Testis (tissue), 2 donors: ENCODE measurements around the gene C6orf52.

Experiments used
- POLR2A ChIP-seq: fragments of 450-650 bp; IDR thresholded peaks from one replicate; pipeline ENCODE4 v1.6.1; 2017; ENCODE audit warnings: antibody characterized with exemption, mild to moderate bottlenecking, moderate library complexity
- TF ChIP-seq, protein P1 (sequence below), 3 experiments: fragments of 450-650 bp in 2 of 3; fragments of 200-600 bp in 1 of 3; sonication (generic) in 1 of 3; IDR thresholded peaks; one replicate each; pipeline ENCODE4 v1.5.1; 2016 to 2019; ENCODE audit warnings: antibody characterized with exemption in 3 of 3, mild to moderate bottlenecking in 2 of 3, moderate library complexity in 1 of 3

GRCh38 chr6:10721850-10722569 lies 27.6 kb upstream of the C6orf52 start:
- TF ChIP-seq, protein P1, sequence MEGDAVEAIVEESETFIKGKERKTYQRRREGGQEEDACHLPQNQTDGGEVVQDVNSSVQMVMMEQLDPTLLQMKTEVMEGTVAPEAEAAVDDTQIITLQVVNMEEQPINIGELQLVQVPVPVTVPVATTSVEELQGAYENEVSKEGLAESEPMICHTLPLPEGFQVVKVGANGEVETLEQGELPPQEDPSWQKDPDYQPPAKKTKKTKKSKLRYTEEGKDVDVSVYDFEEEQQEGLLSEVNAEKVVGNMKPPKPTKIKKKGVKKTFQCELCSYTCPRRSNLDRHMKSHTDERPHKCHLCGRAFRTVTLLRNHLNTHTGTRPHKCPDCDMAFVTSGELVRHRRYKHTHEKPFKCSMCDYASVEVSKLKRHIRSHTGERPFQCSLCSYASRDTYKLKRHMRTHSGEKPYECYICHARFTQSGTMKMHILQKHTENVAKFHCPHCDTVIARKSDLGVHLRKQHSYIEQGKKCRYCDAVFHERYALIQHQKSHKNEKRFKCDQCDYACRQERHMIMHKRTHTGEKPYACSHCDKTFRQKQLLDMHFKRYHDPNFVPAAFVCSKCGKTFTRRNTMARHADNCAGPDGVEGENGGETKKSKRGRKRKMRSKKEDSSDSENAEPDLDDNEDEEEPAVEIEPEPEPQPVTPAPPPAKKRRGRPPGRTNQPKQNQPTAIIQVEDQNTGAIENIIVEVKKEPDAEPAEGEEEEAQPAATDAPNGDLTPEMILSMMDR (IDR thresholded peaks at IDR 0.05): no peak
- no peak for TF ChIP-seq POLR2A
